ENCODE measurements around the gene LRRC14B. TPM values are rescaled to one million over a fixed set of nuclear protein-coding genes. Genes with fewer than 3 reads are reported as not detected.

The LRRC14B gene
- total and polyA plus RNA-seq, 3 donors from 2014 or later: 0.33 to 0.94 (median 0.93) TPM

- H3K27me3 ChIP-seq: no peaks in the 10 kb centered on the region
- H3K27ac ChIP-seq: no peak overlapping the region
- H3K4me3 ChIP-seq: no peak overlapping the region
- DNase-seq: no peak
- 81 to 90% methylated on average over 13 to 17 of the region's 17 CpGs for WGBS, 2 donors
- no peak for TF ChIP-seq POLR2A (IDR thresholded peaks at IDR 0.05)
- TF ChIP-seq CTCF (IDR thresholded peaks at IDR 0.05): no peak
- no peaks in the 10 kb centered on the region for H3K36me3 ChIP-seq (ENCODE audit: low read depth, missing control alignments)
- H3K4me1 ChIP-seq: no peaks in the 10 kb centered on the region
- H3K9me3 ChIP-seq: no peaks in the 10 kb centered on the region
- intact Hi-C loops (cut with DNase I; ENCODE audit: low total_unique reads): no loop called here
These were observed 32.4 kb upstream of the LRRC14B start for GRCh38 chr5:158807-159447.

GRCh38 chr5:159448-160172 lies 31.7 kb upstream of the LRRC14B start:
- Histone ChIP-seq H3K4me1 (no peaks in the 10 kb centered on the region), H3K4me3 (no peak overlapping the region), H3K27ac (no peak overlapping the region), H3K27me3 (no peaks in the 10 kb centered on the region), H3K9me3 (no peaks in the 10 kb centered on the region), H3K36me3 (ENCODE audit: low read depth, missing control alignments) (no peaks in the 10 kb centered on the region)
- intact Hi-C loops (cut with DNase I; ENCODE audit: low total_unique reads): no loop called here
- TF ChIP-seq POLR2A (IDR thresholded peaks at IDR 0.05): no peak
- TF ChIP-seq CTCF (IDR thresholded peaks at IDR 0.05): no peak
- peak; percentile 12 for DNase-seq
- 77 to 82% methylated on average over 19 of the region's 19 CpGs for WGBS, 2 donors

GRCh38 chr5:160173-160510 lies 31.2 kb upstream of the LRRC14B start:
- DNase-seq: peak; percentile 9
- intact Hi-C loops (cut with DNase I; ENCODE audit: low total_unique reads): no loop called here
- no peaks in the 10 kb centered on the region for H3K4me1 ChIP-seq
- H3K4me3 ChIP-seq: no peak overlapping the region
- no peak for TF ChIP-seq POLR2A (IDR thresholded peaks at IDR 0.05)
- TF ChIP-seq CTCF (IDR thresholded peaks at IDR 0.05): no peak
- H3K27me3 ChIP-seq: no peaks in the 10 kb centered on the region
- H3K36me3 ChIP-seq (ENCODE audit: low read depth, missing control alignments): no peaks in the 10 kb centered on the region
- no peak overlapping the region for H3K27ac ChIP-seq
- WGBS, 2 donors: 86 to 91% methylated on average over 14 of the region's 14 CpGs
- no peaks in the 10 kb centered on the region for H3K9me3 ChIP-seq

GRCh38 chr5:160921-161802 lies 30.1 kb upstream of the LRRC14B start:
- WGBS, 2 donors: 85 to 91% methylated on average over 23 of the region's 23 CpGs
- intact Hi-C loops (cut with DNase I; ENCODE audit: low total_unique reads): no loop called here
- H3K27ac ChIP-seq: no peak overlapping the region
- no peak overlapping the region for H3K4me3 ChIP-seq
- no peaks in the 10 kb centered on the region for H3K4me1 ChIP-seq
- no peaks in the 10 kb centered on the region for H3K36me3 ChIP-seq (ENCODE audit: low read depth, missing control alignments)
- H3K9me3 ChIP-seq: no peaks in the 10 kb centered on the region
- H3K27me3 ChIP-seq: no peaks in the 10 kb centered on the region
- no peak for DNase-seq
- TF ChIP-seq POLR2A (IDR thresholded peaks at IDR 0.05): no peak
- no peak for TF ChIP-seq CTCF (IDR thresholded peaks at IDR 0.05)

All from testis (tissue), 3 donors.